GM20000 (cell line): ENCODE data around the gene ITM2C.
A peak's percentile ranks its signal among the peaks of the same experiment; 100 is the strongest.

Source experiments
- DNase-seq: peaks from one replicate; pipeline ENCODE4 v3.0.0; 2012; ENCODE audit warnings: low spot score
- CTCF ChIP-seq: IDR thresholded peaks from 2 replicates; pipeline ENCODE4 v1.5.1; 2012; ENCODE audit warnings: mild to moderate bottlenecking, control low read depth; ENCODE audit errors: extremely low read depth, missing control alignments

ITM2C gene

DNA sequence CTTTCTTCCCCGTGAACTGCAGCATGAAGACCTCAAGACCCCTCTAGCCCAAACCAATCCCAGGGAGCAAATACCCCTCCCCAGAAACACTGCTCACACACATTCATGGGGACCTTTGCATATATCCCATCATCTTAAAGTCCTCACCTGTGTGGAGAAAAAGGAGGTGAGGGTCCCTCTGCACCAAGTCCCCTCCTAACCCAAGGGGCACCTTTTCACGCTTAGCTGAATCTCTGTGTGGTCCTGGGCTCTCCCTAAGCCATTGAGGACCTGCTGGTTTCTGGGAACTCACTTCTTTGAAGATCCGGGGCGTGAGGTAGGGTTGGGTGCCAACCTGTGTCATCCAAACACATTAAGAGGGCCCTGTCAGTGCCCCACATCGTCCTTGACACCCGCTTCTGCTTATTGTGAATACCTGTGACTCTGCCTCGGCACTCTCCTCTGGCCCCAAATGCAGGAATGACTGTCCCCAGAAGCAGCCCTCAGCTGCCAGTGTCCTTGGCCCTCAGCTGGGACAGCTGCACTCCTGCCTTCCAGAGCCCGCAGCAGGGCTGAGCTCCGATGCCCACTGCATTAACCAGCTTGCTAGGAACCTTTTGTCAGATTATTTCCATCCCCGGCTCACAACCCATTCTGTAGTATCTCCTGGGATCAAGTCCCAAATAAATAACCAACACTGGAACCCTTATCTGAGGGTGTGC lies 41.3 kb upstream of the ITM2C start:
- TF ChIP-seq CTCF = no peak
- no peak for DNase-seq

DNA sequence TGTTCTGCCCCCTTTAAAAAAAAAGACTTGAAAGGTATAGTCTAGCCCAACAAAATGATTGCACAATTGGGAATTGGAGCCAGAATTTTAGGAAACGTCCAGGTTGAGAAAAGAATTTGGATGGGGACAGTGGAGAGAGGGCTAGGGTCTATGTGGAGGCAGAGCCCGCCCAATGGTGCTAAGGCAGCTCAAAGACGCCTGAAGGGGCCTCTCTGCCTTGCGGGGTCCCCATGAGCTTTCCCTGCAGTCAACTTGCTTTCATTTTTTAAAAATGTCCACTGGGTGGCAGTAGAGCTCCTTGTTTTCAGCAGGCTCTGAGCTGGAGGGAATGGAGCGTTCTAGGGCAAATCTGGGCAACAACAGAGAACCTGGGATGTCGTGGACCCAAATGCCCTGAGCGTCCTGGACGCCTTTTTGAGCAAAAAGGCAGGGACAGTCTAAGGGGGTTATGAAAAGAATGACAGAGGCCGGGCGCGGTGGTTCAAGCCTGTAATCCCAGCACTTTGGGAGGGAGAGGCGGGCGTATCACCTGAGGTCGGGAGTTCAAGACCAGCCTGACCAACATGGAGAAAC lies 40.2 kb upstream of the ITM2C start:
- TF ChIP-seq CTCF = peak; percentile 21
- DNase-seq = peak; percentile 83

- no peak for TF ChIP-seq CTCF
- DNase-seq = no peak
These were observed 39.4 kb upstream of the ITM2C start for GRCh38 chr2:230825354-230825753.

DNA sequence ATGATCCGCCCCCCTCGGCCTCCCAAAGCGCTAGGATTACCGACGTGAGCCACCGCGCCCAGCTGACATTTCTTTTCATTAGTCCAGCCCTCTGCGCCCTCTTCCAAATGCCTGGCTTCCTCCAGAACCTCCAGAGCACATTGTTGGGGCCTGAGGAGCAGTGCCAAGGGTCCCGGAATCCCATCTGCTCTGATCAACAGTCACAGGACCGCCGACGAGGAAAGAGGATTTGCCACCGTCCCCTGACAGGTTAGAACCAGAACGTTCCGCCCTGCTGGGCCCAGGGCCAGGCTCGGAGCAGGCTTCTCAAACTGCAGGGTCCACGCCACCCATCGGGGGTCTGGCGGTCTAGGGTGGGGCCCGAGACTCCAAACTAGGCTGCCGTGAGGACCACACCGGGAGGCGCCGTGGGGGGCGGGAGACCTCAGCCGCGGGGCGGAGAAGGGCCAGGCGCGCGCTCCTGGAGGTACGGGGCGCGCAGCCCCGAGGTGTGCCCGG lies 36.9 kb upstream of the ITM2C start:
- peak; percentile 32 for DNase-seq
- TF ChIP-seq CTCF = no peak

DNA sequence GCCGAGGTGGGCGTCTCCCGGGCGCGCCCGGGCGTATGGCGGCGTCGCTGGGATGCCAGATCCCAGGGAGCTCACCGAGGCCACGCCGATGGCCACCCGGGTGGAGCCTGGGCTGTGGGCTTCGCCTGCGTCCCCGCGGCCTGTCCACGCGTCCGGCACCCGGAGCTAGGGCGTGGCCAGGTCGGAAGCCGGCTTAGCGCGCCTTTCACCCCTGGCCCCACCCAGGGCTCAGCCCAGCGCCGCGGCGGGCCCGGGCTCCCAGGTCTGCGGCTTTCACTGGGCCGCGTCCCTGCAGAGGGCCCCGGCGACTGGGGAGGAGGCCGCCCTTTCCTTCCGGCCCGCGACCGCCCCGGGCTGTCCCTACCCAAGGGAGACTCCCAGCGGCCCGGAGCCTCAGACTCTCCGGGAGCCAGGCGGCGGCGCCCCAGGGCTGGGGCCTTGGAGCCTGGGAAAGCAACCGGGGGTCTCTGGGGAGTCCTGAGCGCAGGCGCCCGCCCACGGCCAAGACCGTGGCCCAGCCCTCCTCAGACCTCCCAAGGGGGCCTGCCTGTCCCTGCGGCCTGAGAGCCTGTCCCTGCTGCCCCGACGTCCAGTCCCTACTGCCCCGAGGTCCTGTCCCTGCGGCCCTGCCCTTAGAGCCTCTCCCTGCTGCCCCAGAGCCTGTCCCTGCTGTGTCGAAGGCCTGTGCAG lies 36.3 kb upstream of the ITM2C start:
- TF ChIP-seq CTCF = peak; percentile 11

DNA sequence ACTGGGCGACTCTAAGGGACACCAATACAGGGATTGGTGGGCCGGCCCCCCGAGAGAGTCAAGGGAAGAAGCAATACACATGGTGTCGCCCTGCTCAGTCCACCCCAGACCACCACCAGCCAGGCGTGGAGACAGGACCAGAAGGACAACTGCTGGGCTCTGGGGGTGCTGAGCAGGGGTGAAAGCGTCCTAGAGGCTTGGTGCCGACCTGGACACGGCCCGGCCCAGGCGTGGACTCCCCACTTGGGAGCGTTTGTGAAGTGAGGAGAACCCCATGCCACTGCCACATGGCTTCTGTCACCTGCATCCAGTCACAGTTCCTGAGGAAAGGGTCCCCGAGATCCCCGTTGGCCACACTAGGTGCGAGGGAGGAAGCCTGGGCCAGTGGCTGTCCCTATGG lies 35.4 kb upstream of the ITM2C start:
- TF ChIP-seq CTCF = no peak

More for the DNA sequence above, 36.3 kb upstream of the ITM2C start:
- peak; percentile 79 for DNase-seq

DNA sequence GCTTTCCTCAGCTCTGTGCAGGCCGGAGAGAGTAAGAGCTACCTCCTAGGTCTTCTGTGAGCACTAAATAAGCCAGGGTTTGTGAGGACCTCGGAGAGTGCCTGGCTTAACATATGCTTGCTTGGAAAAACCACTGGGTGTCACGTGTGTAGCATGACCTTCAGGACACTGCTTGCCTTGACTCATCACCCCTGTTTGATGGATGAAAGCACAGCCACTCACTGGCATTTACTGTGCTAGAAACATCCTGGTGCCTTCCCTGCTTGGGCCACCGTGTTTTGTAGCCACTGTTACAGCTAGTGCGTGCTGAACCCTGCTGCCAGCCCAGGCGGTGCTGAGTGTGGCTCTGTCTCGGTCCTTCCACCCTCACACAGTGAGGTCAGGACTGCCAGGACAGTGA lies 34.8 kb upstream of the ITM2C start:
- DNase-seq = no peak
- TF ChIP-seq CTCF = no peak

More for the DNA sequence above, 35.4 kb upstream of the ITM2C start:
- DNase-seq = no peak
